ENCODE data around the gene ZFAND2A. TPM values are rescaled to one million over a fixed set of nuclear protein-coding genes. Genes with fewer than 3 reads are reported as not detected.
A peak's percentile ranks its signal among the peaks of the same experiment; 100 is the strongest.
"Not testable (repeated sequence)": the region's sequence is repeated elsewhere in the genome, so short reads cannot be mapped to it uniquely, and the experiment has no call there.

The ZFAND2A gene
- total and polyA plus RNA-seq, 2 experiments from 2014 or later, result 15.3 to 29.2 TPM

DNA sequence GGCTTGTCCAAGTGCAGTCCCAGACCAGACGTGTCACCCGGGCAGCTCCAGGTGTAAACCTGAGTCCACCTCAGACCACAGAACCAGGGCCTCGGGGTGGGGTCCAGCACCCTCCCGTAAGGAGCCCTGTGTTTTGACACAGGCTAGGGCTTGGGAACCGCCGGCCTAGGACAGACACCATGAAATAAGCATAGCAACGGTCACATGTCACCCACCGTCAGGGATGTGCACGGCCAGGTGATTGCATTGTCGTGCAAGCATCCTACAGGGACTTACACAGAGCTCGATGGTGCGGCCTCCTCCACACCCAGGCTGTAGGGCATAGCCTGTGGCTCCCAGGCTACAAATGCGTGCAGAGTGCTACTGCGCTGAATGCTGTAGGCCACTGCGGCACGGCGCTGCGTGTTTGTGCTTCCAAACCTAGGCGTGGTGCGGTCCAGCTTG, 10.6 kb downstream of the ZFAND2A start:
- no peaks in the 10 kb centered on the region for H3K27me3 ChIP-seq (ENCODE audit: insufficient read depth)
- peaks cover 5% of the 10 kb centered on the region; the same call in 2 of the 3 replicates for H3K9me3 Mint-ChIP-seq
- H4K20me1 ChIP-seq (replicated peaks; ENCODE audit: insufficient read depth), result no peaks in the 10 kb centered on the region; the same call in 1 of the 2 replicates
- H3F3A ChIP-seq (replicated peaks; ENCODE audit: low read depth), result no peaks in the 10 kb centered on the region
- H3K4me3 Mint-ChIP-seq, result no peak overlapping the region
- H3K4me1 ChIP-seq (ENCODE audit: insufficient read depth), result no peaks in the 10 kb centered on the region
- ATAC-seq, result no peak
- H3K36me3 Mint-ChIP-seq (ENCODE audit: low read depth), result peaks cover 26% of the 10 kb centered on the region; the same call in 2 of the 3 replicates
- no peaks in the 10 kb centered on the region for H3K79me2 ChIP-seq (replicated peaks; ENCODE audit: insufficient read depth)
- H3K36me3 ChIP-seq (ENCODE audit: insufficient read depth), result no peaks in the 10 kb centered on the region
- no peak overlapping the region for H3K27ac Mint-ChIP-seq
- H3K27ac ChIP-seq (ENCODE audit: low read depth), result no peak overlapping the region
- no peaks in the 10 kb centered on the region for H3K4me1 Mint-ChIP-seq
- no peaks in the 10 kb centered on the region for H3K9me2 ChIP-seq (ENCODE audit: insufficient read depth)
- TF ChIP-seq EZH2 (IDR thresholded peaks at IDR 0.05; ENCODE audit: low read depth, unreplicated experiment) (no peak), ZNF331 (CRISPR knock-in tag; IDR thresholded peaks at IDR 0.05; ENCODE audit: low read depth) (no peak), NANOG (IDR thresholded peaks at IDR 0.05; ENCODE audit: borderline replicate concordance) (no peak), CREB1 (CRISPR knock-in tag; IDR thresholded peaks at IDR 0.05; ENCODE audit: low read depth) (no peak), JUNB (IDR thresholded peaks at IDR 0.05; ENCODE audit: unreplicated experiment) (no peak)
- TF ChIP-seq, protein P1, sequence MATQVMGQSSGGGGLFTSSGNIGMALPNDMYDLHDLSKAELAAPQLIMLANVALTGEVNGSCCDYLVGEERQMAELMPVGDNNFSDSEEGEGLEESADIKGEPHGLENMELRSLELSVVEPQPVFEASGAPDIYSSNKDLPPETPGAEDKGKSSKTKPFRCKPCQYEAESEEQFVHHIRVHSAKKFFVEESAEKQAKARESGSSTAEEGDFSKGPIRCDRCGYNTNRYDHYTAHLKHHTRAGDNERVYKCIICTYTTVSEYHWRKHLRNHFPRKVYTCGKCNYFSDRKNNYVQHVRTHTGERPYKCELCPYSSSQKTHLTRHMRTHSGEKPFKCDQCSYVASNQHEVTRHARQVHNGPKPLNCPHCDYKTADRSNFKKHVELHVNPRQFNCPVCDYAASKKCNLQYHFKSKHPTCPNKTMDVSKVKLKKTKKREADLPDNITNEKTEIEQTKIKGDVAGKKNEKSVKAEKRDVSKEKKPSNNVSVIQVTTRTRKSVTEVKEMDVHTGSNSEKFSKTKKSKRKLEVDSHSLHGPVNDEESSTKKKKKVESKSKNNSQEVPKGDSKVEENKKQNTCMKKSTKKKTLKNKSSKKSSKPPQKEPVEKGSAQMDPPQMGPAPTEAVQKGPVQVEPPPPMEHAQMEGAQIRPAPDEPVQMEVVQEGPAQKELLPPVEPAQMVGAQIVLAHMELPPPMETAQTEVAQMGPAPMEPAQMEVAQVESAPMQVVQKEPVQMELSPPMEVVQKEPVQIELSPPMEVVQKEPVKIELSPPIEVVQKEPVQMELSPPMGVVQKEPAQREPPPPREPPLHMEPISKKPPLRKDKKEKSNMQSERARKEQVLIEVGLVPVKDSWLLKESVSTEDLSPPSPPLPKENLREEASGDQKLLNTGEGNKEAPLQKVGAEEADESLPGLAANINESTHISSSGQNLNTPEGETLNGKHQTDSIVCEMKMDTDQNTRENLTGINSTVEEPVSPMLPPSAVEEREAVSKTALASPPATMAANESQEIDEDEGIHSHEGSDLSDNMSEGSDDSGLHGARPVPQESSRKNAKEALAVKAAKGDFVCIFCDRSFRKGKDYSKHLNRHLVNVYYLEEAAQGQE (IDR thresholded peaks at IDR 0.05; ENCODE audit: unreplicated experiment), result no peak
- no peak overlapping the region for H2AFZ ChIP-seq
- H3K4me2 ChIP-seq, result no peak overlapping the region
- no peak overlapping the region for H3K4me3 ChIP-seq
- DNase-seq (ENCODE audit: low spot score), result no peak
- no peaks in the 10 kb centered on the region for H3K27me3 Mint-ChIP-seq (ENCODE audit: insufficient read depth, low read depth, poor library complexity)

DNA sequence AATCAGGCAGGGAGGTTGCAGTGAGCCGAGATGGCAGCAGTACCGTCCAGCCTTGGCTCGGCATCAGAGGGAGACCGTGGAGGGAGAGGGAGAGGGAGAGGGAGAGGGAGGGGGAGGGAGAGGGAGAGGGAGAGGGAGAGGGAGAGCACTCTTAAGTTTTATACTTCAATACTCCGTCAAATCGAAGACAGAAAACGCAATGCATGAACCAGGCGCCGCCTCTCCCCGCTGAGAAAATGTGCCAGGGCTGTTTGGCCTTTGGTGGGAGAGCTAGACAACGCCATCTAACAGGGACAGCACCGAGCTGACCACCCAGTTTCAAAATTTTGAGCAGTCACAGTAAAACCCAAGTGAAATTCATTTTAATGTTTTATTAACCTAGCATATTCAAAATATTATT, 12.1 kb downstream of the ZFAND2A start:
- H3K27me3 Mint-ChIP-seq (ENCODE audit: insufficient read depth, low read depth, poor library complexity); H3K27ac ChIP-seq (ENCODE audit: low read depth); H3K36me3 ChIP-seq (ENCODE audit: insufficient read depth); H3K79me2 ChIP-seq (replicated peaks; ENCODE audit: insufficient read depth); H3K4me3 Mint-ChIP-seq; H3K9me2 ChIP-seq (ENCODE audit: insufficient read depth); H4K20me1 ChIP-seq (replicated peaks; ENCODE audit: insufficient read depth); ATAC-seq; H3K4me1 Mint-ChIP-seq; H3K4me3 ChIP-seq; H2AFZ ChIP-seq; H3K4me2 ChIP-seq; DNase-seq (ENCODE audit: low spot score); H3K27me3 ChIP-seq (ENCODE audit: insufficient read depth); H3K9me3 Mint-ChIP-seq; H3F3A ChIP-seq (replicated peaks; ENCODE audit: low read depth); H3K27ac Mint-ChIP-seq; H3K4me1 ChIP-seq (ENCODE audit: insufficient read depth): not testable (repeated sequence)
- peaks cover 16% of the 10 kb centered on the region; the same call in 2 of the 3 replicates for H3K36me3 Mint-ChIP-seq (ENCODE audit: low read depth)

DNA sequence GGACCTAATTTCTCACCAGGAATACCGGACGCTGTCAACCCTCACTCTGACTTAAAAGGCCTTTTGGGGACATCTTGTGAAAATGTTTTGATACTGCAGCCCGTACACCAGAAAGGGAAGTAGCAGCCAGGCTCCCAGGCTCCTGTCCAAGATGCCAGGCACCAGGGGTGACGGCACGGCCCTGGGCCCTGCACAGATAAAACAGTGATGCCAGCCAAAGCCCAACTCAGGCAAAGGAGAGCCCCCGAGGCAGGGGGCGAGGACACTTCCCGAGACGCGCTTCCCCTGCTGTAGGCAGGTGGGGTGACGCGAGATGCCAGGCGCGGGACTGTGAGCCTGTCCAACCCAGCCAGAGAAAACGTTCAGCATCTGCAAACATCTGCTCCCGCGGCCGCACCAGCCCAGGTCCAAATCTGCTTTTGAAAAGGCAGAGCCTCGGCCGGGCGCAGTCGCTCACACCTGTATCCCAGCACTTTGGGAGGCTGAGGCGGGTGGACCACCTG, 15.7 kb downstream of the ZFAND2A start:
- DNase-seq (ENCODE audit: low spot score), result peak; percentile 14
- no peak for TF ChIP-seq CREB1 (CRISPR knock-in tag; IDR thresholded peaks at IDR 0.05; ENCODE audit: low read depth)
- TF ChIP-seq, protein P2, sequence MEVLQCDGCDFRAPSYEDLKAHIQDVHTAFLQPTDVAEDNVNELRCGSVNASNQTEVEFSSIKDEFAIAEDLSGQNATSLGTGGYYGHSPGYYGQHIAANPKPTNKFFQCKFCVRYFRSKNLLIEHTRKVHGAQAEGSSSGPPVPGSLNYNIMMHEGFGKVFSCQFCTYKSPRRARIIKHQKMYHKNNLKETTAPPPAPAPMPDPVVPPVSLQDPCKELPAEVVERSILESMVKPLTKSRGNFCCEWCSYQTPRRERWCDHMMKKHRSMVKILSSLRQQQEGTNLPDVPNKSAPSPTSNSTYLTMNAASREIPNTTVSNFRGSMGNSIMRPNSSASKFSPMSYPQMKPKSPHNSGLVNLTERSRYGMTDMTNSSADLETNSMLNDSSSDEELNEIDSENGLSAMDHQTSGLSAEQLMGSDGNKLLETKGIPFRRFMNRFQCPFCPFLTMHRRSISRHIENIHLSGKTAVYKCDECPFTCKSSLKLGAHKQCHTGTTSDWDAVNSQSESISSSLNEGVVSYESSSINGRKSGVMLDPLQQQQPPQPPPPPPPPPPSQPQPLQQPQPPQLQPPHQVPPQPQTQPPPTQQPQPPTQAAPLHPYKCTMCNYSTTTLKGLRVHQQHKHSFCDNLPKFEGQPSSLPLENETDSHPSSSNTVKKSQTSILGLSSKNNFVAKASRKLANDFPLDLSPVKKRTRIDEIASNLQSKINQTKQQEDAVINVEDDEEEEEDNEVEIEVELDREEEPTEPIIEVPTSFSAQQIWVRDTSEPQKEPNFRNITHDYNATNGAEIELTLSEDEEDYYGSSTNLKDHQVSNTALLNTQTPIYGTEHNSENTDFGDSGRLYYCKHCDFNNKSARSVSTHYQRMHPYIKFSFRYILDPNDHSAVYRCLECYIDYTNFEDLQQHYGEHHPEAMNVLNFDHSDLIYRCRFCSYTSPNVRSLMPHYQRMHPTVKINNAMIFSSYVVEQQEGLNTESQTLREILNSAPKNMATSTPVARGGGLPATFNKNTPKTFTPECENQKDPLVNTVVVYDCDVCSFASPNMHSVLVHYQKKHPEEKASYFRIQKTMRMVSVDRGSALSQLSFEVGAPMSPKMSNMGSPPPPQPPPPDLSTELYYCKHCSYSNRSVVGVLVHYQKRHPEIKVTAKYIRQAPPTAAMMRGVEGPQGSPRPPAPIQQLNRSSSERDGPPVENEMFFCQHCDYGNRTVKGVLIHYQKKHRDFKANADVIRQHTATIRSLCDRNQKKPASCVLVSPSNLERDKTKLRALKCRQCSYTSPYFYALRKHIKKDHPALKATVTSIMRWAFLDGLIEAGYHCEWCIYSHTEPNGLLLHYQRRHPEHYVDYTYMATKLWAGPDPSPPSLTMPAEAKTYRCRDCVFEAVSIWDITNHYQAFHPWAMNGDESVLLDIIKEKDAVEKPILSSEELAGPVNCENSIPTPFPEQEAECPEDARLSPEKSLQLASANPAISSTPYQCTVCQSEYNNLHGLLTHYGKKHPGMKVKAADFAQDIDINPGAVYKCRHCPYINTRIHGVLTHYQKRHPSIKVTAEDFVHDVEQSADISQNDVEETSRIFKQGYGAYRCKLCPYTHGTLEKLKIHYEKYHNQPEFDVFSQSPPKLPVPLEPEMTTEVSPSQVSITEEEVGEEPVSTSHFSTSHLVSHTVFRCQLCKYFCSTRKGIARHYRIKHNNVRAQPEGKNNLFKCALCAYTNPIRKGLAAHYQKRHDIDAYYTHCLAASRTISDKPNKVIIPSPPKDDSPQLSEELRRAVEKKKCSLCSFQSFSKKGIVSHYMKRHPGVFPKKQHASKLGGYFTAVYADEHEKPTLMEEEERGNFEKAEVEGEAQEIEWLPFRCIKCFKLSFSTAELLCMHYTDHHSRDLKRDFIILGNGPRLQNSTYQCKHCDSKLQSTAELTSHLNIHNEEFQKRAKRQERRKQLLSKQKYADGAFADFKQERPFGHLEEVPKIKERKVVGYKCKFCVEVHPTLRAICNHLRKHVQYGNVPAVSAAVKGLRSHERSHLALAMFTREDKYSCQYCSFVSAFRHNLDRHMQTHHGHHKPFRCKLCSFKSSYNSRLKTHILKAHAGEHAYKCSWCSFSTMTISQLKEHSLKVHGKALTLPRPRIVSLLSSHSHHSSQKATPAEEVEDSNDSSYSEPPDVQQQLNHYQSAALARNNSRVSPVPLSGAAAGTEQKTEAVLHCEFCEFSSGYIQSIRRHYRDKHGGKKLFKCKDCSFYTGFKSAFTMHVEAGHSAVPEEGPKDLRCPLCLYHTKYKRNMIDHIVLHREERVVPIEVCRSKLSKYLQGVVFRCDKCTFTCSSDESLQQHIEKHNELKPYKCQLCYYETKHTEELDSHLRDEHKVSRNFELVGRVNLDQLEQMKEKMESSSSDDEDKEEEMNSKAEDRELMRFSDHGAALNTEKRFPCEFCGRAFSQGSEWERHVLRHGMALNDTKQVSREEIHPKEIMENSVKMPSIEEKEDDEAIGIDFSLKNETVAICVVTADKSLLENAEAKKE (CRISPR knock-in tag; IDR thresholded peaks at IDR 0.05), result no peak

More for the DNA sequence above, 15.7 kb downstream of the ZFAND2A start:
- Histone ChIP-seq H3F3A (replicated peaks; ENCODE audit: low read depth) (no peaks in the 10 kb centered on the region), H3K27me3 (ENCODE audit: insufficient read depth) (no peaks in the 10 kb centered on the region), H3K36me3 (ENCODE audit: insufficient read depth) (no peaks in the 10 kb centered on the region), H3K4me2 (no peak overlapping the region), H3K4me3 (no peak overlapping the region), H4K20me1 (replicated peaks; ENCODE audit: insufficient read depth) (no peaks in the 10 kb centered on the region), H3K9me2 (ENCODE audit: insufficient read depth) (no peaks in the 10 kb centered on the region), H3K27ac (ENCODE audit: low read depth) (no peak overlapping the region), H3K4me1 (ENCODE audit: insufficient read depth) (no peaks in the 10 kb centered on the region), H2AFZ (no peak overlapping the region), H3K79me2 (replicated peaks; ENCODE audit: insufficient read depth) (no peaks in the 10 kb centered on the region)
- peaks cover 3% of the 10 kb centered on the region; the same call in 2 of the 3 replicates for H3K36me3 Mint-ChIP-seq (ENCODE audit: low read depth)
- no peak overlapping the region for H3K27ac Mint-ChIP-seq
- H3K9me3 Mint-ChIP-seq, result peaks cover 5% of the 10 kb centered on the region; the same call in 2 of the 3 replicates
- peaks cover 2% of the 10 kb centered on the region for H3K27me3 Mint-ChIP-seq (ENCODE audit: insufficient read depth, low read depth, poor library complexity)
- no peak for ATAC-seq
- no peak overlapping the region for H3K4me3 Mint-ChIP-seq
- no peaks in the 10 kb centered on the region for H3K4me1 Mint-ChIP-seq

Measured in GM23338 (cell line).